Hematopoietic multipotent progenitor cell treated with erythropoietin and hydrocortisone succinate and interleukin-3 and kit ligand, for 15 days (in vitro differentiated cells): ENCODE data around the gene IMPG1.

Experiments used
- DNase-seq: peaks from one replicate; pipeline ENCODE4 v3.0.0-alpha.2; 2015; ENCODE audit warnings: low spot score

The IMPG1 gene

DNA sequence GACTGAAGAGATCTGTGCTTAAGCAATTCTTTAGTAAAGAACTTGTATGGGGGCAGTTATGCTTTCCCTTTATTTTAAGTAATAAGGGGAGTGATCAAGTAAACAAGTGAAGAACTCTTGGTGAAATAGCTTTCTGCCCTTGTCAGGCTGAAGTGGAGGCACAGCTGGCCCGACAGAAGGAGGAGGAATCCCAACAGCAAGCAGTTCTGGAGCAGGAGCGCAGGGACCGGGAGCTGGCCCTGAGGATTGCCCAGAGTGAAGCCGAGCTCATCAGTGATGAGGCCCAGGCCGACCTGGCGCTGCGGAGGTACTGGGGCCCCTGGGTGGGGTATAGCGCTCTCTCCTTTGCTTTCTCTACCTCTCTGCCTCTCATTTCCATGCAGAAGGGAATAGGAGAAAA is 180.1 kb downstream of the IMPG1 start:
- DNase-seq = no peak

- no peak for DNase-seq
Measured at GRCh38 chr6:75884822-75885221, 187.6 kb downstream of the IMPG1 start.

- DNase-seq = no peak
Measured at GRCh38 chr6:75882734-75883133, 189.7 kb downstream of the IMPG1 start.

GRCh38 chr6:75880305-75880704 is 192.2 kb downstream of the IMPG1 start:
- DNase-seq = no peak

DNA sequence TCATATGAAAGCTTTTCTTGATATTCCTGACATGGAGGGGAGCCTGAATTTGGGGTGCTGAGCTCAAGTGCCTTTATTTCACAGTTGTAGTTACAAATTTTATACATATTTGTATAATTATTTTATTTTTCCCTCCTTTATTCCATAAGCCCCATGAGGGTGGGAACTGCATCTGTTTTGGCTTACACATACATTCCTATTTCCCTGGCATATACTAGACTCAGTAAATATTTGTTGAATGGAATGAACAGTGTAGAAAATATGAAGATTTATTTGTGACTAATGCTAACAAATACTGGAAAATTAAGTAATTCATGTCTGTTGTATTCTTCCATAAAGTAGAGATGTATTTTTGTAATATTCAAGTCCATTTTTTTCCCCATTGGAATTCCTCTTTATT is 196.3 kb downstream of the IMPG1 start:
- no peak for DNase-seq

DNA sequence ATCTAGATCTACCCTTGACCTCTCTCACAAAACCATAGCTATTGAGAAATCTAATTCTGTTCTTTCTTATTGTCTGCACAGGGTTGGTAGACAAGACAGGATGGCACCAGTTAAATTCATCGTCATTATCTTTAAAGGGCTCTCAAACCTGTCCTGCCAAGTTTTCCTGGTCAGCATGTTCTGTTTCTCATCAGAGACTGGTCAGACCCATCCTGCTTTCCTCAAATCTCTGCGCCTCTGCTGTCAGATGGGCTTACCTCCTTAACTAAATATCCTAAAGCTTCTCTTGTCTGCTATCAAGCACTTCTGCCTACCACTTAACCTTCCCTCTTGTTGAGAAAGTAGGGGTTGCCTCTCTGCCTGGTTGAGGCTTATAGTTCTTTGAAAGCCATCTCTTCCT is 198.2 kb downstream of the IMPG1 start:
- no peak for DNase-seq
